Mucosa of stomach (tissue), 1 donor: ENCODE results near the gene LY86.
"Not testable (repeated sequence)": the region's sequence is repeated elsewhere in the genome, so short reads cannot be mapped to it uniquely, and the experiment has no call there.

ENCODE experiments used
- H3K27me3 ChIP-seq: one replicate; pipeline ENCODE4 v1.7.0; 2013; ENCODE audit warnings: mild to moderate bottlenecking, low read length; ENCODE audit not compliant: control insufficient read depth, insufficient read depth
- H3K36me3 ChIP-seq: one replicate; pipeline ENCODE4 v1.7.0; 2013; ENCODE audit warnings: low read length; ENCODE audit not compliant: control insufficient read depth, insufficient read depth
- H3K4me1 ChIP-seq: one replicate; pipeline ENCODE4 v1.7.0; 2013; ENCODE audit warnings: mild to moderate bottlenecking, low read length; ENCODE audit not compliant: control insufficient read depth, insufficient read depth
- H3K4me3 ChIP-seq: one replicate; pipeline ENCODE4 v1.7.0; 2013; ENCODE audit warnings: low read length
- H3K9ac ChIP-seq: one replicate; pipeline ENCODE4 v1.7.0; 2013; ENCODE audit warnings: mild to moderate bottlenecking, low read length, moderate library complexity
- H3K9me3 ChIP-seq: one replicate; pipeline ENCODE4 v1.7.0; 2013; ENCODE audit warnings: mild to moderate bottlenecking, low read length, moderate library complexity; ENCODE audit not compliant: control insufficient read depth
- donor health status: Pancreatic carcinoma.

LY86 gene

DNA sequence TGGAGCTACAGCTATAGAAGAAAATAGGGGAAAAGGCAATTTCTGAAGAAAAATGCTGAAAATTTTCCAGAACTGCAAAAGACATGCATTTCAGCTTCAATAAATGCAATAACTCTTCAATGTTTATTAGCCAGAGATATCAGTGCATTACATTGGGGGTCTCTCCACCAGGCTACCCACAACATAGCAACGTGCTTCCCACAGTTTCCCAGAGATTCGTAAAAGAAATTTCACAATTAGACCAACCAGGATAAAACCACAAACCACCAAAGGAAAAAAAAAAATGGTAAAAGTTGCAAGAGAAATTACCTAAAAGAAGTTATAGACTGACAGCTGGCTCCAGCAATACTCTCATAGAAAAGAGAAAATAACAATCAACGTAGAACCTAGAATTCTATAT, 16.0 kb downstream of the LY86 start:
- no peaks in the 10 kb centered on the region for H3K9me3 ChIP-seq
- no peaks in the 10 kb centered on the region for H3K36me3 ChIP-seq
- H3K4me3 ChIP-seq = no peak overlapping the region
- H3K4me1 ChIP-seq = no peaks in the 10 kb centered on the region
- H3K9ac ChIP-seq = no peak overlapping the region
- H3K27me3 ChIP-seq = no peaks in the 10 kb centered on the region

DNA sequence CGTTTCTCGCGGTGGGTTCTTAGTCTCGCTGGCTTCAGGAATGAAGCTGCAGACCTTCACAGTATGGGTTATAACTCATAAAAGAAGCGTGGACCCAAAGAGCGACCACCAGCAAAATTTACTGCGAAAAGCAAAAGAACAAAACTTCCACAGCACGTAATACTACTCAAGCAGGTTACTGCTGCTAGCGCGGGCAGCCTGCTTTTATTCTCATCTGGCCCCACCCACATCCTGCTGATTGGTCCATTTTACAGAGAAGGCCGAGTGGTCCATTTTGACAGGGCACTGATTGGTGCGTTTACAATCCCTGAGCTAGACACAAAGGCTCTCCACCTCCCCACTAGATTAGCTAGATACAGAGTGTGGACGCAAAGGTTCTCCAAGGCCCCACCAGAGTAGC, 17.4 kb downstream of the LY86 start:
- H3K4me1 ChIP-seq = no peaks in the 10 kb centered on the region
- no peaks in the 10 kb centered on the region for H3K27me3 ChIP-seq
- H3K36me3 ChIP-seq = no peaks in the 10 kb centered on the region
- no peak overlapping the region for H3K4me3 ChIP-seq
- no peak overlapping the region for H3K9ac ChIP-seq
- H3K9me3 ChIP-seq = no peaks in the 10 kb centered on the region

DNA sequence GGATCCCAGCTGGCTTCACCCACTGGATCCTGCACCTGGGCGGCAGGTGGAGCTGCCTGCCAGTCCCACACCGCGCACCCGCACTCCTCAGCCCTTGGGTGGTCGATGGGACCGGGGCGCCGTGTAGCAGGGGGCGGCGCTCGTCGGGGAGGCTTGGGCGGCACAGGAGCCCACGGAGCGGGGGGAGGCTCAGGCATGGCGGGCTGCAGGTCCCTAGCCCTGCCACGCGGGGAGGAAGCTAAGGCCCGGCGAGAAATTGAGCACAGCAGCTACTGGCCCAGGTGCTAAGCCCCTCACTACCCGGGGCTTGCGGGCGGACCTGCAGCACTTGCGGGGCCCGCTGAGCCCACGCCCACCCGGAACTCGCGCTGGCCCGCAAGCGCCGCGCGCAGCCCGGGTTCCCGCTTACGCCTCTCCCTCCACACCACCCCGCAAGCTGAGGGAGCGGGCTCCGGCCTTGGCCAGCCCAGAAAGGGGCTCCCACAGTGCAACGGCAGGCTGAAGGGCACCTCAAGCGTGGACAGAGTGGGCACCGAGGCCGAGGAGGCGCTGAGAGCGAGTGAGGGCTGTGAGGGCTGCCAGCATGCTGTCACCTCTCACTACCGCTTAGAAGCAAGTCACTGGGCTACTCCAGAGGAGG, 18.0 kb downstream of the LY86 start:
- not testable (repeated sequence) for H3K4me3 ChIP-seq, H3K36me3 ChIP-seq, H3K4me1 ChIP-seq, H3K9me3 ChIP-seq, H3K9ac ChIP-seq, H3K27me3 ChIP-seq

GRCh38 chr6:6609450-6609849, 20.9 kb downstream of the LY86 start:
- Histone ChIP-seq H3K4me3 (no peak overlapping the region), H3K9me3 (no peaks in the 10 kb centered on the region), H3K9ac (no peak overlapping the region), H3K36me3 (no peaks in the 10 kb centered on the region), H3K4me1 (no peaks in the 10 kb centered on the region), H3K27me3 (no peaks in the 10 kb centered on the region)

- Histone ChIP-seq H3K4me1 (no peaks in the 10 kb centered on the region), H3K9me3 (no peaks in the 10 kb centered on the region), H3K9ac (no peak overlapping the region), H3K36me3 (no peaks in the 10 kb centered on the region), H3K4me3 (no peak overlapping the region), H3K27me3 (no peaks in the 10 kb centered on the region)
Measured at GRCh38 chr6:6610031-6610591, 21.6 kb downstream of the LY86 start.

DNA sequence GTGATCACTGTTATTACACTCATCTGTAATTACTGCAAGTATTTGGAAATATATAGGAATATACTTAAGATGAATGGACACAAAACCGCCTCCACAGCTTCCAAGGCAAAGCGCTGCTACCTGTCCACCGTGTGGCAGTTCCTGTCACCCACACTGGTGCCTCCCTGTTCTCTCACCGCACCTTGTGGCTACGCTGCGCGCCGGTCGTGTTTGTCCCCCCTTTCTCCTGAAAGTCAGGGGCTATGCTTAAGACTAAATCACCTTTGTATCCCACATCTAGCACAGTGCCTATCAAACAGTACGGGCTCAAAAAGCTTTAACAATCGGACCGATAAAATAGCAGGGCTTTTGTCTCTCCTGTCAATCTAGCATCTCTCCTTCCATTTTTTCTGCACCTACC, 23.0 kb downstream of the LY86 start:
- H3K9ac ChIP-seq = no peak overlapping the region
- H3K36me3 ChIP-seq = no peaks in the 10 kb centered on the region
- no peaks in the 10 kb centered on the region for H3K9me3 ChIP-seq
- no peaks in the 10 kb centered on the region for H3K27me3 ChIP-seq
- no peak overlapping the region for H3K4me3 ChIP-seq
- H3K4me1 ChIP-seq = no peaks in the 10 kb centered on the region

DNA sequence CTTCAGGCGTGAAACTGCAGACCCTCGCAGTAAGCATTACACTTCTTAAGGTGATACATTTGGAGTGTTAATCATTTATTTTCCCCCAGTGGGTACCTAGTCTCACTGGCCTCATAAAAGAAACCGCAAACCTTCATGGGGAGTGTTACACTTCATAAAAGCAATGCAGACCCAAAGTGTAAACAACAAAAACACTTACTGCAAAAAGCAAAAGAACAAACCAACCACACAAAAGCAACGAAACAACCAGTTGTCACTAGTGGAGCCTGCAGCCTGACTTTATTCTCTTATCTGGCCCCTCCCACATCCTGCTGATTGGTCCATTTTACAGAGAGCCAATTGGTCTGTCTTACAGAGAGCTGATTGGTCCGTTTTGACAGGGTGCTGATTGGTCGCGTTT, 23.8 kb downstream of the LY86 start:
- H3K36me3 ChIP-seq = no peaks in the 10 kb centered on the region
- H3K4me3 ChIP-seq = no peak overlapping the region
- H3K9me3 ChIP-seq = no peaks in the 10 kb centered on the region
- H3K9ac ChIP-seq = no peak overlapping the region
- H3K27me3 ChIP-seq = no peaks in the 10 kb centered on the region
- no peaks in the 10 kb centered on the region for H3K4me1 ChIP-seq

DNA sequence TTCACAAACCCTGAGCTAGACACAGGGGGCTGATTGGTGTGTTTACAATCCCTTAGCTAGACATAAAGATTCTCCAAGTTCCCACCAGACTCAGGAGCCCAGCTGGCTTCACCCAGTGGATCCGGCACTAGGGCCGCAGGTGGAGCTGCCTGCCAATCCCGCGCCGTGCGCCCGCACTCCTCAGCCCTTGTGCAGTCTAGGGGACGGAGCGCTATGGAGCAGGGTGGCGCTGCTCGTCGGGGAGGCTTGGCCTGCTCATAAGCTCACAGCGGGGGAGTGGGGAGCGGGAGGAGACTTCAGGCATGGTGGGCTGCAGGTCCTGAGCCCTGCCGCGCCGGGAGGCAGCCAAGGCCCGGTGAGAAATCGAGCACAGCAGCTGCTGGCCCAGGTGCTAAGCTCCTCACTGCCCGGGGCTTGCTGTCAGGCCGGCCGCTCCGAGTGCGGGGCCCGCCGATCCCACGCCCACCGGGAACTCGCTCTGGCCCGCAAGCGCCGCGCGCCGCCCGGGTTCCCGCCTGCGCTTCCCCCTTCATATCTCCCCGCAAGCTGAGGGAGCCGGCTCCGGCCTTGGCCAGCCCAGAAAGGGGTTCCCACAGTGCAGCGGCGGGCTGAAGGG, 24.7 kb downstream of the LY86 start:
- H3K4me3 ChIP-seq, H3K27me3 ChIP-seq, H3K9ac ChIP-seq, H3K9me3 ChIP-seq, H3K4me1 ChIP-seq, H3K36me3 ChIP-seq: not testable (repeated sequence)

- Histone ChIP-seq H3K27me3 (no peaks in the 10 kb centered on the region), H3K4me1 (no peaks in the 10 kb centered on the region), H3K9ac (no peak overlapping the region), H3K4me3 (no peak overlapping the region), H3K36me3 (no peaks in the 10 kb centered on the region), H3K9me3 (no peaks in the 10 kb centered on the region)
Measured at GRCh38 chr6:6614096-6614982, 25.8 kb downstream of the LY86 start.

DNA sequence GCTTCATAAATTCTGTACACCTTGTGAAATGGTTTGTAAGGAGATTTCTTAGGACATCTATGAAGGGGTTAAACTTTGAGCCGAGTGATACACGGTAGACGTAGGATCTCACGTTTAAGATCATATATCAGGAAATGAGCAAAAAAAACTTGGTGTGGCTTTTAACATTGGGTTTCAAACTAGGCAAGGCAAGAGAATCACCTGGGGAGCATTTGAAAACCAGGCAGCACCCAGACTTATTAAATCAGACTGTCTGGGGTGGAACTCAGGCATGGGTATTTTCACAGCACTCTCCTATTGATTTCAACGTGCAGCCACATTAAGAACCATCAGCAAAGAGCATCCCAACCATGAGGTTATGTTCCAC, 26.4 kb downstream of the LY86 start:
- no peaks in the 10 kb centered on the region for H3K27me3 ChIP-seq
- H3K9ac ChIP-seq = no peak overlapping the region
- no peaks in the 10 kb centered on the region for H3K9me3 ChIP-seq
- no peak overlapping the region for H3K4me3 ChIP-seq
- no peaks in the 10 kb centered on the region for H3K36me3 ChIP-seq
- H3K4me1 ChIP-seq = no peaks in the 10 kb centered on the region

DNA sequence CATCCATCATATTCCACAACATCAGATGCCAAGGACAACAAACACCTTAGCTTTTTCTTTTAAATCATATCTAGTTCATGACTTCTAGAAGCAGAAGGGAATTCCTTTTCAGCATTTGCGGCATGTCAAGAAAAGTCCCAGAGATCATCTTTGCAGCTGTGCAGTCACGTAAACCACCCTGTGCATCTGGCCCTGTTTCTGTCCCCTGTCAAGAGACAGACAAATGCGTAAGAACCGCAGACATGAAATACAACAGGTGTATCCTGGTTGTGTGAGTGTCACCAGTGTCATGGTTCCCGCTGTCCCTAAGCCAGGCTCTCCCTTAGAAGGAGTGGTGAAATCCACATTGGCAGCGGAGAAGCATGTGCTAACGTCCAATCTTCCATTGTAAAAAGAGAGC, 28.1 kb downstream of the LY86 start:
- H3K27me3 ChIP-seq = no peaks in the 10 kb centered on the region
- no peaks in the 10 kb centered on the region for H3K4me1 ChIP-seq
- no peak overlapping the region for H3K4me3 ChIP-seq
- H3K9ac ChIP-seq = no peak overlapping the region
- no peaks in the 10 kb centered on the region for H3K9me3 ChIP-seq
- H3K36me3 ChIP-seq = no peaks in the 10 kb centered on the region
